ENCODE results near the gene LRRC23.
"Not testable (repeated sequence)": the region's sequence is repeated elsewhere in the genome, so short reads cannot be mapped to it uniquely, and the experiment has no call there.

DNA sequence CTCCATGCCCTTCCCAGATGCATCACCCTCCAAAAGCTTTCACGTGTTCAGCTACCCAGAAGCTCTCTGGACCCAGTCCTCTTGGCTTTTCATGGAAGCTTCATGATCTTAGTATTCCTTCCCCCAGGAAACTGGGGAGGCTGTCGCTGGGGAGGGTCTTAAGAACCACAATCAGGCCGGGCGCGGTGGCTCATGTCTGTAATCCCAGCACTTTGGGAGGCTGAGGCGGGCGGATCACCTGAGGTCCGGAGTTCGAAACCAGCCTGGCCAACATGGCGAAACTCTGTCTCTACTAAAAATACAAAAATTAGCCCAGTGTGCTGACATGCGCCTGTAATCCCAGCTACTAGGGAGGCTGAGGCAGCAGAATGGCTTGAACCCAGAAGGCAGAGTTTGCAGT lies 3.5 kb downstream of the LRRC23 start:
- TF ChIP-seq, protein P1, sequence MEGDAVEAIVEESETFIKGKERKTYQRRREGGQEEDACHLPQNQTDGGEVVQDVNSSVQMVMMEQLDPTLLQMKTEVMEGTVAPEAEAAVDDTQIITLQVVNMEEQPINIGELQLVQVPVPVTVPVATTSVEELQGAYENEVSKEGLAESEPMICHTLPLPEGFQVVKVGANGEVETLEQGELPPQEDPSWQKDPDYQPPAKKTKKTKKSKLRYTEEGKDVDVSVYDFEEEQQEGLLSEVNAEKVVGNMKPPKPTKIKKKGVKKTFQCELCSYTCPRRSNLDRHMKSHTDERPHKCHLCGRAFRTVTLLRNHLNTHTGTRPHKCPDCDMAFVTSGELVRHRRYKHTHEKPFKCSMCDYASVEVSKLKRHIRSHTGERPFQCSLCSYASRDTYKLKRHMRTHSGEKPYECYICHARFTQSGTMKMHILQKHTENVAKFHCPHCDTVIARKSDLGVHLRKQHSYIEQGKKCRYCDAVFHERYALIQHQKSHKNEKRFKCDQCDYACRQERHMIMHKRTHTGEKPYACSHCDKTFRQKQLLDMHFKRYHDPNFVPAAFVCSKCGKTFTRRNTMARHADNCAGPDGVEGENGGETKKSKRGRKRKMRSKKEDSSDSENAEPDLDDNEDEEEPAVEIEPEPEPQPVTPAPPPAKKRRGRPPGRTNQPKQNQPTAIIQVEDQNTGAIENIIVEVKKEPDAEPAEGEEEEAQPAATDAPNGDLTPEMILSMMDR (IDR thresholded peaks at IDR 0.05 in 2 of 3, conservative IDR thresholded peaks at IDR 0.05 in 1 of 3; ENCODE audit: insufficient read depth in 2 of 3, low read depth in 1 of 3, low read length in 3 of 3), result not testable (repeated sequence)
- TF ChIP-seq CBX5 (IDR thresholded peaks at IDR 0.05; ENCODE audit: borderline replicate concordance, low read depth); BCL6 (CRISPR knock-in tag; IDR thresholded peaks at IDR 0.05); JUND (IDR thresholded peaks at IDR 0.05; ENCODE audit: borderline replicate concordance, low read depth, low read length); JUND (tag; IDR thresholded peaks at IDR 0.05; ENCODE audit: borderline replicate concordance, low read depth, low read length); ZNF408 (CRISPR knock-in tag; IDR thresholded peaks at IDR 0.05; ENCODE audit: low read depth): not testable (repeated sequence)
